HG03064 (cell line): ENCODE measurements around the gene ASIC1.

Experiments used
- ATAC-seq: cut with Tn5 transposase; IDR thresholded peaks from one replicate; pipeline ENCODE4 v1.9.1; 2021; ENCODE audit warnings: low read depth; ENCODE audit not compliant: unreplicated experiment

ASIC1 gene

DNA sequence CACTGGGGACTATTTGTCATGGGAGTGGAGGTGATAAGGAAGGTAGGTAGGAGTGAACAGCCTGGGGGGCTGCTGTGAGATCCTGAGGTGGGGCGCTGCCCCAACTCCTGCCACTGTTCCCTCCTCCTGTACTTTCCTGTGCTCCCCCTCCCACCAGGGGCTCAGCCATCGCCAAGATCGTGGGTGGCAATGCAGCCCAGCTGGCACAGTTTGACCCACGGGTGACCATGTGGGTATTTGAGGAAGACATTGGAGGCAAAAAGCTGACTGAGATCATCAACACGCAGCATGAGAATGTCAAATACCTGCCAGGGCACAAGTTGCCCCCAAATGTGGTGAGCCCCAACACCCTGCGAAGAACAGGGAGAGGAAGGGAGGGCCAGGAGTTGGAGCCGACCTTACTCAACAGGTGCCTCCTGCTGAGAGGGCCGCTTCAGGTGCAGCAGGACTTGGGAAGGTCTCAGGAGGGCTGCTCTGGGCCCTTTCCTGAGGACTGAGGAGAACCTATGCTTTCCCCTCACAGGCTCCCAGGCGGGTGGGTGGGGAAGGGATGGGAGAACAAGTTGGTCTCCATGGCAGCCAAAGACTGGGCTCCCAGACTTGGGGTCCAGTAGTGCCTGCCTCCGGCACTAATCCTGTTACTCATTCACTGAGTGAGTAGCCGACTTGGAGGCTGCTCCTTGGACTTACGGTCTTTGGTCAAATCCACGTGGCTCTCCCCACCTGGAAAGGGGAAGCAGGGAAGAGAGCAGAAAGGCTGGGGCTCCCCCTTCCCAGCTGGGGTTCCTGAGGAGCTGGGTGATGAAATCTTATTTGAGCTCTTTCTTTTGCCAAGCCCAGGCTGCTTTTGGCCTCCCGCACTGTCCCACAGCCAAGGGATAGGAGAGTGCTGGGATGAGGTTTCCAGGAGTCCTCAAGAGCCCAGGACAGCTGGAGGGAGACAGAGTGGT, 47.3 kb downstream of the ASIC1 start:
- no peak for ATAC-seq

- no peak for ATAC-seq
Observed at GRCh38 chr12:50105913-50106450, 48.6 kb downstream of the ASIC1 start.

GRCh38 chr12:50106907-50107306, 49.5 kb downstream of the ASIC1 start:
- no peak for ATAC-seq

DNA sequence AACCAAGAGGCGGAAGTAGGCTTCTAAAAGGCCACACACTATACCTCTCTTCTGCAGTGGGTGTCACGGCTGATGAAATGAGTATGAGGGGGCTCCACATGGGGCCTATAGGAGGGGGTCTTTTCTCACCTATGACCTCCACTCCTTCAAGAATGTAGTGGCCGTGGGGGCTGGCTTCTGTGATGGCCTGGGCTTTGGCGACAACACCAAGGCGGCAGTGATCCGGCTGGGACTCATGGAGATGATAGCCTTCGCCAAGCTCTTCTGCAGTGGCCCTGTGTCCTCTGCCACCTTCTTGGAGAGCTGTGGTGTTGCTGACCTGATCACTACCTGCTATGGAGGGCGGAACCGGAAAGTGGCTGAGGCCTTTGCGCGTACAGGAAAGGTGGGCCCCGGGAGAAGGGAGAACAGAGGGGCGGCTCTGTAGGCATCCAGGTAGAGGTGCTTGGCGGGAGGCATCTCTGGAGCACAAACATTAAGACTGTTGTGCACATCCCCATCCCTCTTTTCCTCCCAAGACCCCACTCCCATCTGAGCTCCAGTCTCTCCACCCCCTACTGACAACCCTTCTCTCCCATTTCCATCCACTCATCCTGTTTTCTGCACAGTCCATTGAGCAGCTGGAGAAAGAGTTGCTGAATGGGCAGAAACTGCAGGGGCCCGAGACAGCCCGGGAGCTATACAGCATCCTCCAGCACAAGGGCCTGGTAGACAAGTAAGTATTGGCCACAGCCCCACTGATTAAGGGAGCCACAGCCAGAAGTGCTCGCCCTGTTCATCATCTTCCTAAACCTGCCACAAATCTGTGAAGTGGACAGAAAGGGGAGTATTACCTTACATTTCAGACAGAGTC, 50.2 kb downstream of the ASIC1 start:
- ATAC-seq, result no peak

- no peak for ATAC-seq
Observed at GRCh38 chr12:50109319-50109718, 51.9 kb downstream of the ASIC1 start.

DNA sequence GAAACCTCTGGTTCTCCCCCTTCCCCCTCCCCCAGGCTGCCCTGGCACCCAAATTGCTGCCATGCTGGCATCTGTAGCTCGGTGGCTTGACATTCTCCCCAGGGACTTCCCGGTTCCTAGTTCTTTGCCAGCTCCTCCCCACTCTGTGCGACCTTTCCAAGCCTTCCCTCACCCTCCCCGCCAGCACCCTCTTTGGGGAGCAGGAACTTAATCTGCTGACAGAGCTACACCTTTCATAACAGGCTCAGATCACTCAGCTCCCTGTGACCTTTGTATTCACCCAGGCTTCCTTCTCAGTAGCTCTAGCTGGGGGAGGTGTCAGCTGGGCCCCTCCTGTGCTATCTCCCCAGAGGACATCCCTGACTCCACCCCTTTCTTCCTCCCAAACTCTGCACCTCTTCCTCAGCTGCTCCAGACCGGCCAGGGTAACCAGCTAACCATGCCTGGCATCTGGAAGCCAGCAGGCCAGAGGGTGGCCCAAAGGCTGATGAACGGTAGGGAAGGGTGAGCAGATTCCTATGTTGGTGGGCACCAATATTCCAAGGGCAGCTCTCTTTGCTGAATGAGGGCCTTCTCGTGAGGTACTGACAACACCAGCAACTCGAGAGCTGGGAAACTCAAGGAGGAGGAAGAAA, 52.8 kb downstream of the ASIC1 start:
- peak; percentile 25 for ATAC-seq

DNA sequence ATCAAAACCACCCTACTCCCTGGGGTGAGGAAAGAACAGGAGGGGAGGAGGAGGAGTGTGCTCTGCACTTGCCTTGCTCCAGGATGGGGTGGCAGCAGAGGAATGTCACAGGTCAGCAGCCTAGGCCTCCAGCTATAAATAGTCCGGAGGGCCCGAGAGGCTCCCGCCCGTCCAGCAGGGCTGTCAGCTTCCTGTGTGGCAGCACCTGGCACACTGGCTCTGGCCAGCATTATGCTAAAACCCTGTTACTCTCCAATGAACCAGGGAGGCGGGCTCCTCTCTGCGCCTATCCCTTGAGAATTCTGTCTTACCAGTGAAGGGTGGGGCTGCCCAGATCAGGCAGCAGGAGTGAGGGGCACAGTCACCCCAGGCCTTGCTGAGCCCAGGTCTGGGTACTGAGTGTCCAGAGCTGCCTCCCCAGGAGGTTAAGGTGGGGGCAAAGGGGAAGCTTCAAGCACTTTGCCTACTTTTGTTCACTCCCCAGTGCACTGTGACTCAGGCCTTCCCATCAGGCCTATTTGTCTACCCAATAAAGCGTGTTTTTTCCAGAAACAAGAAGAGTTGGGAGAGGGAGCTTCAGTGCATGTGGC, 53.5 kb downstream of the ASIC1 start:
- ATAC-seq, result no peak

DNA sequence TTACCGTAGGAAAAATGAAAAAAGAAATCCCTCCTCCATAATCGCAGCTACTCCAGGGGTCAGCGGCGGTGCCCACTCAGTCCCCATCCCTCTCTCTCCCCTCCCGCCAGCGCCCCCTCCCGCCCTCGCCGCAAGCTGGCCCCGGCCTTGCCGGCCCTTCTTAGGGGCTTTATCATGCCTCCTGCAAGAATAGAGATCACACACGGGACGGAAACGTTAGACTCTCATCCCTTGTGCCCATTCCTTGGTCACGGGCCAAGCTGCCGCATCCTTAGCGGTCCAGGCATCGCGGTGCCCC, 53.9 kb downstream of the ASIC1 start:
- no peak for ATAC-seq

GRCh38 chr12:50111693-50112455, 54.5 kb downstream of the ASIC1 start, which contains the start of gene COX14:
TSS of gene COX14 (plus strand) at chr12:50112236. CDS start at chr12:50120044, 7,808 bp downstream.
- ATAC-seq, result peak; percentile 75

GRCh38 chr12:50112456-50113218, 55.2 kb downstream of the ASIC1 start:
- ATAC-seq, result no peak

- ATAC-seq, result no peak
Observed at GRCh38 chr12:50117057-50117622, 59.7 kb downstream of the ASIC1 start.

GRCh38 chr12:50119387-50119786, 62.0 kb downstream of the ASIC1 start:
- no peak for ATAC-seq

GRCh38 chr12:50120521-50120920, 63.1 kb downstream of the ASIC1 start:
- no peak for ATAC-seq

DNA sequence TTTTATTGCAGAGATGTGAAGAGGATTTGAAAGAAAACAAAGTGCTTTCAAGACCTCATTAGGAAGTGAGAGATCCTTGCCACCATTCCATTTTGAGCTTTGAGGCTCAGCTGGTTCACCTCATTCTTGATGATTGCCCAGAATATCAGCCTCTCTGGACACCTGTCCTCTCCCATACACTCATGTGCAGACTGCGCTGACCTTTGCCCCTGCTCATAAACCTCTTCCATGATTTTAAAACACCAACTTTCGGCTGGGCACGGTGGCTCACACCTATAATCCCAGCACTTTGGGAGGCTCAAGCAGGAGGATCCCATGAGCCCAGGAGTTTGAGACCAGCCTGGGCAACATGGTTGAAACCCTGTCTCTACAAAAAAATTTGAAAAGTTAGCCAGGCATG, 63.6 kb downstream of the ASIC1 start:
- ATAC-seq, result no peak

GRCh38 chr12:50121641-50122040, 64.2 kb downstream of the ASIC1 start:
- no peak for ATAC-seq

GRCh38 chr12:50123203-50123602, 65.8 kb downstream of the ASIC1 start:
- ATAC-seq, result no peak

DNA sequence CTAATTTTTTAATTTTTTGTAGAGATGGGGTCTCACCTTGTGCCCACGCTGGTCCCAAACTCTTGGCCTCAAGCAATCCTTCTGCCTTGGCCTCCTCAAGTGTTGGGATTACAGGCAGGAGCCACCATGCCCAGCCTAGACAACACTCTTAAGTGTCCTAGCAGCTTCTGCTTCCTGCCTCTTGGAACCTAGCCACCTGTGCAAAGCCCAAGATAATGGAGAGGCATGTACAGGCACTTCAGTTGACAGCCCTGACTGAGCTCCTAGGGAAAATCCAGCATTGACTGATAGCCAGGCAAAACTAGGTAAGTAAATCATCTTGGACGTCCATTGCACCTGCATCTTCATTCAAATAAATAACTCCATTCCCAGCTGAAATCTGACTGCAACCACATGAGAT, 70.2 kb downstream of the ASIC1 start:
- ATAC-seq, result no peak

DNA sequence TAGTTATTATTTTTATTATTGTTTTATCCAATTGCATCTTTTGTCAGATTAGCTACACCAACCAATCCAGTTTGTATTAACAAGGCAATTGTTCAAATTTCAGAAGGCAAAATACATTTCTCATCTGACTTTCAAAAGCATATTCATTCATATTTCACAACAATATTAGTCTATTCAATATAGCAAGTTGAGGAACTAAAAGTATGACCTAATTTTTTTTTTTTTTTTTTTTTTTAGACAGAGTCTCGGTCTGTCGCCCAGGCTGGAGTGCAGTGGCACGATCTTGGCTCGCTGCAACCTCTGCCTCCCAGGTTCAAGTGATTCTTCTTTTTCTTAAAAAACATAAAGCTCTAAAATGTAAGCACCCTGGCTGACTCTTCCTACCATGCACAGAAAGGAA, 71.9 kb downstream of the ASIC1 start:
- no peak for ATAC-seq
